GM12864 (cell line): ENCODE measurements around the gene KIF25.

Experiments
- DNase-seq: peaks from one replicate; pipeline ENCODE4 v3.0.0-alpha.2; 2011; ENCODE audit warnings: low read depth
- H3K4me3 ChIP-seq: 2 replicates; pipeline ENCODE4 v1.5.1; 2011; ENCODE audit warnings: mild to moderate bottlenecking, low read depth, low read length, control low read depth
- TF ChIP-seq, protein P1 (sequence below): IDR thresholded peaks from 2 replicates; pipeline ENCODE4 v1.5.1; 2011; ENCODE audit warnings: low read depth, mild to moderate bottlenecking, moderate library complexity, low read length, control low read depth, inconsistent platforms; ENCODE audit errors: missing control alignments

Gene KIF25

DNA sequence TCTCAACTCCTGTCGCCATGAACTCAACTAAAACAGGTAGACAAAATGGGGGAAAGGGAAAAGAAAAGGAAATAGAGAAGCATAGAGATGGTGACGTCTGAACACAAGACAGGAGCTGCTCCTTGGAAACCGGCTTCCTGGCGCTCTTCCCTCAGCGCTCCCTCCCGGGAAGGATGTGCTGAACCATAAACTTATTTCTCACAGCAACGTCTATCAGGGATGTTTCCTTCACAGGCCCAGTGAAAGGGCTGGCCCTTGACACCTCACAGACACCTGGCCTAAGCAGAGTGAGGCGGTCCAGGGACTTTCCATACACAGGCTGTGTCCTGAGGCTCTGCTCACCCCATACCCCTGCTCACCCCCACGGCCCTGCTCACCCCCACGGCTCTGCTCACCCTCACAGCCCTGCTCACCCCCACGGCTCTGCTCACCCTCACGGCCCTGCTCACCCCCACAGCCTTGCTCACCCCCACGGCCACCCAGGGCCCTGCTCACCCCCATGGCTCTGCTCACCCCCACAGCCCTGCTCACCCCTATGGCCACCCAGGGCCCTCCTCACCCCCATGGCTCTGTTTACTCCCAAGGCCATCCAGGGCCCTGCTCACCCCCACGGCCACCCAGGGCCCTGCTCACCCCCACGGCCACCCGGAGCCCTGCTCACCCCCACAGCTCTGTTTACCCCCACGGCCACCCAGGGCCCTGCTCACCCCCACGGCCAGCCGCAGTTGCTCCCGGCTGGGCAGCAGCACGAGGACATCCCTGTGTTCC, 80.9 kb downstream of the KIF25 start:
- no peak for DNase-seq
- H3K4me3 ChIP-seq = no peak overlapping the region
- TF ChIP-seq, protein P1, sequence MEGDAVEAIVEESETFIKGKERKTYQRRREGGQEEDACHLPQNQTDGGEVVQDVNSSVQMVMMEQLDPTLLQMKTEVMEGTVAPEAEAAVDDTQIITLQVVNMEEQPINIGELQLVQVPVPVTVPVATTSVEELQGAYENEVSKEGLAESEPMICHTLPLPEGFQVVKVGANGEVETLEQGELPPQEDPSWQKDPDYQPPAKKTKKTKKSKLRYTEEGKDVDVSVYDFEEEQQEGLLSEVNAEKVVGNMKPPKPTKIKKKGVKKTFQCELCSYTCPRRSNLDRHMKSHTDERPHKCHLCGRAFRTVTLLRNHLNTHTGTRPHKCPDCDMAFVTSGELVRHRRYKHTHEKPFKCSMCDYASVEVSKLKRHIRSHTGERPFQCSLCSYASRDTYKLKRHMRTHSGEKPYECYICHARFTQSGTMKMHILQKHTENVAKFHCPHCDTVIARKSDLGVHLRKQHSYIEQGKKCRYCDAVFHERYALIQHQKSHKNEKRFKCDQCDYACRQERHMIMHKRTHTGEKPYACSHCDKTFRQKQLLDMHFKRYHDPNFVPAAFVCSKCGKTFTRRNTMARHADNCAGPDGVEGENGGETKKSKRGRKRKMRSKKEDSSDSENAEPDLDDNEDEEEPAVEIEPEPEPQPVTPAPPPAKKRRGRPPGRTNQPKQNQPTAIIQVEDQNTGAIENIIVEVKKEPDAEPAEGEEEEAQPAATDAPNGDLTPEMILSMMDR = no peak

DNA sequence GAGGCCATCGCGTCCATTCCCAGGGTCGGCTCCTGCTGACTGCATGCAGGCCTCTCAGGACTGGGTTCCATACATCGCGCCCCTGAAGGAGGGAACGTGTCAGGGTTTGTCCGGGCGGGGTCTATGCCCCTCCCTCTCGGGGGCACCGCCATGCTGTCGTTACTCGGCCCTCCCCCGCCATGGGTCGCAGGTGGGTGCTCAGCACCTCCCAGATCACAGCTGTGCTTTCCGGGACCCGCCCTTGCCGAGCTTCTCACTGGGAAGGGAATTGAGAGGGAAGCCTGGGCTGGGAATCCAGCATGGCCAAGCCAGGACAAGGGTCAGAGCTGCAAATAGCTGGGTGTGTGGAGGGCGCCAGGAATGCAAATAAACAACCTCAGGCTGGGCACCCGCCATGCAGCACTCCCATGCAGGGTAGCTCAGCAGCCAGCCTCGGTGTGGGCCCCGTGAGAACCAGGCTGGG, 81.5 kb downstream of the KIF25 start, which contains the start of gene FRMD1:
TSS of gene FRMD1 (minus strand) at position 270 of the 463 bp plus-strand sequence. CDS start at position 152, 118 bp downstream.
- DNase-seq = no peak
- TF ChIP-seq, protein P1 = no peak
- H3K4me3 ChIP-seq = no peak within 1 kb of the TSS

DNA sequence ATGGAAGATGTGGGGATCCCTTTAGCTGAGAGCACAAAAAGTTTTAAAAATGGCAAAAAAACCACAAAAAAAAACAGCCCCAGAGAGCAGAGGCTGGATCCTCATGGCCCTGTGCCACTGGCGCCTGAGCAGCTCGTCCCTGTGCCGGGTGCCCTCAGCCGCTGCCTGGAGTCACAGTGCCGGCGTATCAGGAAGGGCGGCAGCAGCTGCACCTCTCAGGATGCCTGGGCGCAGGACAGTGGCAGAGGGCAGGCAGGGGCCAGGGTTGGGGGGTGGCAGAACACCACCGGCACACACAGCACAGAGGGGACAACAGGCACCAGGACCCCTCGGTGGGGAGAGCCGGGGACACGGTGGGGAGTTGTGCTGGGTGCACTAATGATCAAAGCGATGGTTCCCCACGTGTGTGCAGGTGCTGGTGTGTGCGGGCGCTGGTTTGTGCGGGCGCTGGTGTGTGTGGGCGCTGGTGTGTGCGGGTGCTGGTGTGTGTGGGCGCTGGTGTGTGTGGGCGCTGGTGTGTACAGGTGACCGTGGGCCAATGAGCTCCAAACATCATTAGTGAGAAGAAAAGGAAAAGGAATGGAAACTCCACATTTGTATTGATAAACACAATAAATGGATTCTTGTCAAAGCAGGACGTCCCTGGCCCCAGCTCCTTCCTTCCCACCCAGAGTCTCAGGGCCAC, 83.1 kb downstream of the KIF25 start:
- TF ChIP-seq, protein P1 = no peak
- no peak overlapping the region for H3K4me3 ChIP-seq
- no peak for DNase-seq

DNA sequence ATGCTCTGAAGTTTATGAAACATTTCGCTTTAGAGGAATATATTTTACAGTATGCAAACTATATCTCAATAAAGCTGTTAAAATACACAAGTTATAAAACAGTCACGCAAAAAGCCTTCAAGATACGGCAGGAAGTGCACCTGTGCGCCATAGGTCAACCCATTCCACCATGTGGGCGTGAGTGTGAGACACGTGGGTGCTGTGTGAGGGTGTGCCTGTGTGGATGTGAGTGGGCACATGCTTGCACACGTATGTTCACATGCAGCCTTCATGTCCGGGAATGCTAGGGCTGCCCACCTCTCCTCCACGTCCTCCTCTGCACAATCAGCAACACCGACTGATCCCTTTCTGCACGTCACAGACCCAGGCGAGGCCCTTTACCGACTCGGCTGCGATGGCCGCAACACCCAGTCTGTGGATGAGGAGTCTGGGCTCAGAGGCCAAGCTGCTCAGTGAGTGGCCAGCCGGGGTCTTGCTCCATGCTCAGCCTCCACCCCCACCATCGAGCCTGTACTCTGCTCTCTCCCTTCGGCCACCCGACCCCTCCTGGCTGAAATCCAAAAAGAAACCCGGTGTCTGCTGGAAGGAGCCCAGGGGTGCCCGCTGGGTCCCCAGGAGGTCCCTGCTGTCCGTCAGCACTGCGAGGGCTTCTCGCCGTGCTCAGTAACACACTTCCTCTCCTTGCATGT, 84.5 kb downstream of the KIF25 start:
- TF ChIP-seq, protein P1 = no peak
- H3K4me3 ChIP-seq = no peak overlapping the region
- no peak for DNase-seq

DNA sequence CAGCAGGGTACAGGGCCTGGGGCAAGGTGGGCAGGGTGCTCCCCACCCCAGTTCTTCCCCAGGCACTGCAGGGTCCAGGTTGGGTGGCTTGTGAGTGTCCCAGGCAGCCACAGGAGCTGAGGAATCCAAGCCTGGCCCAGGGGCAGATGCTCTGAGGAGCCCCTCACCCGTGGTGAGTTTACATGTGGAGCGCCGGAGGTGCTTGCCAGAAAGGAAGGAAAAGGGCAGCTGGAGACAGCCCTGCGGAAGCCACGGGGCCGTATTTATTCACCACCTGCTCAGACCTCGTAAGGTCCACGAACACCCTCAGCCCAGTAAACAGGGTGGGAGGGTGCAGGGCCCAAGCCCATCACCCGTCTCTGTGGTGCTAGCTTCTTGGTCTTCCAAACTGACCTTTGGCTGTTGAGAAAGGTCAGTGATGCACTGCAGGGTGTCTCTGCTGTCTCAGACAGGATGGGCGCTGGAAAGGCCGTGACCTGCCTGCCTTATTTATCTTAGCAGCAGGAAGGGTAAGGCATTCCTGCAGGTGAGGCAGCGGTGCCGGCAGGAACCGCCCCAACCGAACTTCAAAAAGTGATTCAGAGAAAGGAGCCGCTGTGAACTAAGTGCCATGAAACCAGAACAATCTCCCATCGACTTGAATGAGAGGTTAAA, 85.5 kb downstream of the KIF25 start:
- TF ChIP-seq, protein P1 = no peak
- DNase-seq = no peak
- no peak overlapping the region for H3K4me3 ChIP-seq

DNA sequence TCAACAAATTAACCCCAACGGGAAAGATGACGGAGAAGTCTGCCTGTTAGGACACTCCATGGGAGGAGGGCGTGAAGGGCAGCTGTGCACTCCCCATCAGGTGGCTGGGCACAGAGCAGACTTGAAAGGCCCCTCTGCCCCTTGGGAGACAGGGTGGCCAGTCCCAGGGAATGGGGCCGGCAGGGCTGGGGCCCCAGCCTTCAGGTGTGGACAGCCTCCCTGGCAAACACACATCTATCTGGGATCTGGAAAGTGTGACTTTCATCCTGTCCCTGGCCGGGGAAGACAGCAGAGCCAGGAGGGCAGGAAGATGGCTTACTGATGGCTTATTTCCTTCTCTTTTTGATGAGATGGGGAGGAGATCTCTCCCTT, 86.0 kb downstream of the KIF25 start:
- H3K4me3 ChIP-seq = no peak overlapping the region
- TF ChIP-seq, protein P1 = no peak
- no peak for DNase-seq
